Osteoblast (primary cell): ENCODE data around the gene ADGRB3. TPM values are rescaled to one million over a fixed set of nuclear protein-coding genes. Genes with fewer than 3 reads are reported as not detected.

ENCODE experiments used
- DNase-seq: peaks from one replicate; pipeline ENCODE4 v3.0.0; 2011; ENCODE audit warnings: low spot score, mixed read lengths; ENCODE audit not compliant: insufficient read length; ENCODE audit errors: missing footprints
- H2AFZ ChIP-seq: 2 replicates; pipeline ENCODE4 v1.6.0; 2011; ENCODE audit warnings: mild to moderate bottlenecking, low read length
- H3K27ac ChIP-seq: 2 replicates; pipeline ENCODE4 v1.5.1; 2011; ENCODE audit warnings: mild to moderate bottlenecking, low read depth, low read length, moderate library complexity
- H3K27me3 ChIP-seq: 2 replicates; pipeline ENCODE4 v1.6.0; 2012; ENCODE audit warnings: mild to moderate bottlenecking, control low read depth, inconsistent platforms, low read length, moderate library complexity; ENCODE audit not compliant: insufficient read depth
- H3K36me3 ChIP-seq: 2 replicates; pipeline ENCODE4 v1.5.1; 2011; ENCODE audit warnings: mild to moderate bottlenecking, low read length, control low read depth, moderate library complexity; ENCODE audit not compliant: insufficient read depth
- H3K4me1 ChIP-seq: 2 replicates; pipeline ENCODE4 v1.5.1; 2011; ENCODE audit warnings: mild to moderate bottlenecking, low read length, control low read depth, moderate library complexity; ENCODE audit not compliant: insufficient read depth
- H3K4me2 ChIP-seq: 2 replicates; pipeline ENCODE4 v1.6.0; 2011; ENCODE audit warnings: mild to moderate bottlenecking, low read length; ENCODE audit not compliant: insufficient read depth
- H3K4me3 ChIP-seq: fragments of 200-600 bp; sonication (generic); 3 replicates; pipeline ENCODE4 v1.5.1; 2012; ENCODE audit warnings: mild to moderate bottlenecking, low read length, inconsistent platforms; ENCODE audit not compliant: insufficient read depth
- H3K79me2 ChIP-seq: 2 replicates; pipeline ENCODE4 v1.6.0; 2012; ENCODE audit warnings: mild to moderate bottlenecking, low read length, control low read depth, inconsistent platforms; ENCODE audit not compliant: insufficient read depth
- H3K9me3 ChIP-seq: 2 replicates; pipeline ENCODE4 v1.5.1; 2011; ENCODE audit warnings: low read depth, low read length, control low read depth
- H4K20me1 ChIP-seq: 2 replicates; pipeline ENCODE4 v1.6.0; 2012; ENCODE audit warnings: mild to moderate bottlenecking, low read length, control low read depth; ENCODE audit not compliant: insufficient read depth
- total RNA-seq: library from RNA; depleted of rRNA; stranded (reverse); fragments of >200 nt; gene quantifications from 2 replicates; pipeline ENCODE4 v1.2.3, GENCODE V29; 2012
- TF ChIP-seq, protein P1 (sequence below): IDR thresholded peaks from 2 replicates; pipeline ENCODE4 v1.5.1; 2011; ENCODE audit warnings: mild to moderate bottlenecking, low read depth, low read length, moderate library complexity; ENCODE audit errors: extremely low read depth

The ADGRB3 gene
- total RNA-seq, 1 donor = not detected

- no peaks in the 10 kb centered on the region for H3K79me2 ChIP-seq
- no peaks in the 10 kb centered on the region for H3K27me3 ChIP-seq
- no peaks in the 10 kb centered on the region for H4K20me1 ChIP-seq
- H3K4me1 ChIP-seq = no peaks in the 10 kb centered on the region
- TF ChIP-seq, protein P1, sequence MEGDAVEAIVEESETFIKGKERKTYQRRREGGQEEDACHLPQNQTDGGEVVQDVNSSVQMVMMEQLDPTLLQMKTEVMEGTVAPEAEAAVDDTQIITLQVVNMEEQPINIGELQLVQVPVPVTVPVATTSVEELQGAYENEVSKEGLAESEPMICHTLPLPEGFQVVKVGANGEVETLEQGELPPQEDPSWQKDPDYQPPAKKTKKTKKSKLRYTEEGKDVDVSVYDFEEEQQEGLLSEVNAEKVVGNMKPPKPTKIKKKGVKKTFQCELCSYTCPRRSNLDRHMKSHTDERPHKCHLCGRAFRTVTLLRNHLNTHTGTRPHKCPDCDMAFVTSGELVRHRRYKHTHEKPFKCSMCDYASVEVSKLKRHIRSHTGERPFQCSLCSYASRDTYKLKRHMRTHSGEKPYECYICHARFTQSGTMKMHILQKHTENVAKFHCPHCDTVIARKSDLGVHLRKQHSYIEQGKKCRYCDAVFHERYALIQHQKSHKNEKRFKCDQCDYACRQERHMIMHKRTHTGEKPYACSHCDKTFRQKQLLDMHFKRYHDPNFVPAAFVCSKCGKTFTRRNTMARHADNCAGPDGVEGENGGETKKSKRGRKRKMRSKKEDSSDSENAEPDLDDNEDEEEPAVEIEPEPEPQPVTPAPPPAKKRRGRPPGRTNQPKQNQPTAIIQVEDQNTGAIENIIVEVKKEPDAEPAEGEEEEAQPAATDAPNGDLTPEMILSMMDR = no peak
- no peak for DNase-seq
- H3K4me3 ChIP-seq = no peak overlapping the region
- no peaks in the 10 kb centered on the region for H3K36me3 ChIP-seq
- H3K9me3 ChIP-seq = no peaks in the 10 kb centered on the region
- no peak overlapping the region for H3K27ac ChIP-seq
- no peak overlapping the region for H2AFZ ChIP-seq
- no peak overlapping the region for H3K4me2 ChIP-seq
Measured at GRCh38 chr6:69162811-69163210, 527.7 kb downstream of the ADGRB3 start.

DNA sequence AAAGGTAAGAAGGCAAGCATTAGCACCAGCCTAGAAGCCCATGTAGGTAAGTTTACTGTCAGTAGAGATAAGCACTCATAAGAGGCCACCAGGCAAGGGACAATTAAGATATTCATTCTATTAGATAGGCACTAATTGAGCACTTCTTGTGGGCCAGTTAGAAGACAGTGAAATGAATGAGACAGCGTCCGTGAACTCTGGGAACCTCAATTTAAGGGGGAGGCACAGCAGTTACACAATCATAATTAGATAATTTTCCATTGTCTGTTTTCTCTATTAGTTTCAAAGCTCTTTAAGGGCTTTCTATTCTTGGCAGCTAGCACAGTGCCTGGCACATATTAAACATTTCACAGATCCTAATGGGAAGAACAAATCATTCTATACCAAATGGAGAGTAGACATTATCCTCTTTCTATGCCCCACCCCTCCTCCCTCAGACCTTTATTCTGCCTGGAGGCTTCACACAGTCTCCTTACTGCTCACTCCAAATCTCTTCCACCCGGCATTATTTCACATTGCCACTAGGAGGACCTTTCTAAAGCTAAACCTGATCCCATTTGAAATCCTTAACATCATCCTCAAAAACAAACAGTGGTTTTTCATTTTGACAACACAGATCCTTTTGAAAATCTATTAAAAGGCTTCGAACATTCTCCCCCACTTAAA is 529.6 kb downstream of the ADGRB3 start:
- no peak overlapping the region for H2AFZ ChIP-seq
- no peak overlapping the region for H3K27ac ChIP-seq
- H3K36me3 ChIP-seq = no peaks in the 10 kb centered on the region
- H3K4me2 ChIP-seq = no peak overlapping the region
- H3K9me3 ChIP-seq = no peaks in the 10 kb centered on the region
- no peaks in the 10 kb centered on the region for H3K79me2 ChIP-seq
- DNase-seq = no peak
- no peaks in the 10 kb centered on the region for H4K20me1 ChIP-seq
- H3K4me1 ChIP-seq = no peaks in the 10 kb centered on the region
- no peak overlapping the region for H3K4me3 ChIP-seq
- H3K27me3 ChIP-seq = no peaks in the 10 kb centered on the region
- TF ChIP-seq, protein P1 = no peak

- H4K20me1 ChIP-seq = no peaks in the 10 kb centered on the region
- H3K4me3 ChIP-seq = no peak overlapping the region
- no peaks in the 10 kb centered on the region for H3K9me3 ChIP-seq
- no peaks in the 10 kb centered on the region for H3K79me2 ChIP-seq
- no peaks in the 10 kb centered on the region for H3K27me3 ChIP-seq
- H3K4me1 ChIP-seq = no peaks in the 10 kb centered on the region
- no peaks in the 10 kb centered on the region for H3K36me3 ChIP-seq
- TF ChIP-seq, protein P1 = no peak
- H3K27ac ChIP-seq = no peak overlapping the region
- H2AFZ ChIP-seq = no peak overlapping the region
- H3K4me2 ChIP-seq = no peak overlapping the region
- DNase-seq = no peak
Measured at GRCh38 chr6:69179681-69180080, 544.6 kb downstream of the ADGRB3 start.

- H3K4me2 ChIP-seq = no peak overlapping the region
- no peaks in the 10 kb centered on the region for H4K20me1 ChIP-seq
- no peaks in the 10 kb centered on the region for H3K36me3 ChIP-seq
- no peaks in the 10 kb centered on the region for H3K27me3 ChIP-seq
- DNase-seq = no peak
- H3K4me1 ChIP-seq = no peaks in the 10 kb centered on the region
- H3K9me3 ChIP-seq = no peaks in the 10 kb centered on the region
- H3K27ac ChIP-seq = no peak overlapping the region
- H3K4me3 ChIP-seq = no peak overlapping the region
- TF ChIP-seq, protein P1 = no peak
- no peaks in the 10 kb centered on the region for H3K79me2 ChIP-seq
- no peak overlapping the region for H2AFZ ChIP-seq
Measured at GRCh38 chr6:69180361-69181067, 545.4 kb downstream of the ADGRB3 start.
